GM12865 (cell line): ENCODE measurements around the gene RPGR.
A peak's percentile ranks its signal among the peaks of the same experiment; 100 is the strongest.

Experiments
- DNase-seq: peaks from one replicate; pipeline ENCODE4 v3.0.0; 2010; ENCODE audit warnings: low read depth
- H3K4me3 ChIP-seq: 2 replicates; pipeline ENCODE4 v1.5.1; 2011; ENCODE audit warnings: mild to moderate bottlenecking, low read depth, low read length, control low read depth
- TF ChIP-seq, protein P1 (sequence below): IDR thresholded peaks from 2 replicates; pipeline ENCODE4 v1.5.1; 2011; ENCODE audit warnings: low read length, control low read depth, low read depth, inconsistent platforms; ENCODE audit not compliant: insufficient read depth; ENCODE audit errors: missing control alignments

RPGR gene

DNA sequence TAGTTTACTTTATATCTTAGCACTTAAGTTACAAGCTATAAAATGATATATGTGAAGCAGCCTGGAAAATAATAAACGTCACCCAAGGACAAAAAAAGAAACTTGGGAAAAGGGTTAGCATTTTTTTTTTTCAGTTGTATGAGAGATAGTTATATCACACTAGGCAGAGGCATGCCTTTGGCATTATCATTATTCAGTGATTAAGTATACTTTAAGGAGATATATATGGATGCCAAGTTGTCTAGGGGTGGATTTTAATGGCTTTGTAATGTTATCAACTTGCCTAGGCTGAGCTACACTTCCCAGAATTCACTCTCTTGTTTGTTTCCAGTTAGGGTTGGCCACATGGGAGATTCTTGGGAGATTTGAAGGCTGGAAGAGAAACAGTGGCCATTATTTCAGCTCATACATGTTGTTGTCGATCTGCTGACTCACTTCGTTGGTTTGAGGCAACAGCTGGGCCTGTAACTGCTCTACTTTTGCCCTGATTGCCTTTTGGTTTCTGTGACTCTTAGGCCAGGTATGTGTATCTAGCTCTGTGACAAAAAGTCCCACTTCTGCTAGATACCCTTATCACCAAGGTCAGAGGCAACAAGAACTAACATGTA lies 95.1 kb downstream of the RPGR start:
- H3K4me3 ChIP-seq: no peak overlapping the region
- peak; percentile 10 for DNase-seq
- TF ChIP-seq, protein P1, sequence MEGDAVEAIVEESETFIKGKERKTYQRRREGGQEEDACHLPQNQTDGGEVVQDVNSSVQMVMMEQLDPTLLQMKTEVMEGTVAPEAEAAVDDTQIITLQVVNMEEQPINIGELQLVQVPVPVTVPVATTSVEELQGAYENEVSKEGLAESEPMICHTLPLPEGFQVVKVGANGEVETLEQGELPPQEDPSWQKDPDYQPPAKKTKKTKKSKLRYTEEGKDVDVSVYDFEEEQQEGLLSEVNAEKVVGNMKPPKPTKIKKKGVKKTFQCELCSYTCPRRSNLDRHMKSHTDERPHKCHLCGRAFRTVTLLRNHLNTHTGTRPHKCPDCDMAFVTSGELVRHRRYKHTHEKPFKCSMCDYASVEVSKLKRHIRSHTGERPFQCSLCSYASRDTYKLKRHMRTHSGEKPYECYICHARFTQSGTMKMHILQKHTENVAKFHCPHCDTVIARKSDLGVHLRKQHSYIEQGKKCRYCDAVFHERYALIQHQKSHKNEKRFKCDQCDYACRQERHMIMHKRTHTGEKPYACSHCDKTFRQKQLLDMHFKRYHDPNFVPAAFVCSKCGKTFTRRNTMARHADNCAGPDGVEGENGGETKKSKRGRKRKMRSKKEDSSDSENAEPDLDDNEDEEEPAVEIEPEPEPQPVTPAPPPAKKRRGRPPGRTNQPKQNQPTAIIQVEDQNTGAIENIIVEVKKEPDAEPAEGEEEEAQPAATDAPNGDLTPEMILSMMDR: no peak

DNA sequence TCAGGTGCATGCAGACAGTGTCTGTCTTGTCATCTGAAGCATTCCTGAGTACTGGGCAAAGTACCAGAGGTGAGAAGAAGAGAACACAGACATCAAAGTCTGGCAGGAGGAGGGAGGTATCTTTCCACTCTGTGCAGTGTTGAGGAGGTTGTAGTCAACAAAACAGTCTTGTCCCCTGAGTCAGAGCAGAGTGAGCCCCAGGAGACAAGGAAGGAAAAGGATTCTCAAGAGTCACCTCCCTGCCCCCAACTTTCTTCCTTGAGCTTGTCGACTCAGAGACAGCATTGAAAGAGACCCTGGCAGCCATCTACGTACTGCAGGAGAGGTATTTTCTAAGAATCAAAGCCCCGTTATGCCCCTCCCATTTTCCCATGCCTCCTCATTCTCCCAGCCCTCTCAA lies 102.2 kb downstream of the RPGR start:
- DNase-seq: no peak
- TF ChIP-seq, protein P1: no peak
- H3K4me3 ChIP-seq: no peak overlapping the region

DNA sequence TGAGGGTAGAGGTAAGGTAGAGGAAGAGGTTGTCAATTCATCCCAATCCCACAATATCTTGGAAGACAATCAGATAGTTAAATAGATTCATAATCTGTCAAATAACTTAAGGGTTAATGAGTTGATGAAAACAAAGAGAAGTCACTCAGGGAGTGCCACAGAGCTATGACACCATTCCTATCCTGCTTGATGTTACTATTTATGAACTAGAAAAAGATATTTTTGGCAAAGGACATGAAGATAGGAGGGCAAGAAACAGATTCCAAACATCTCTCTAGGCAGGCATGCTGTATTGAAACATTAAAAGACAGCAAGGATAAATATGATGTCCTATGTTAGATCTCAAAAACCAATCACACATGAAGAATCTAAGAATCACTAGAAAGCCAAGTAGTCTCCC lies 103.1 kb downstream of the RPGR start:
- H3K4me3 ChIP-seq: no peak overlapping the region
- TF ChIP-seq, protein P1: no peak
- no peak for DNase-seq

DNA sequence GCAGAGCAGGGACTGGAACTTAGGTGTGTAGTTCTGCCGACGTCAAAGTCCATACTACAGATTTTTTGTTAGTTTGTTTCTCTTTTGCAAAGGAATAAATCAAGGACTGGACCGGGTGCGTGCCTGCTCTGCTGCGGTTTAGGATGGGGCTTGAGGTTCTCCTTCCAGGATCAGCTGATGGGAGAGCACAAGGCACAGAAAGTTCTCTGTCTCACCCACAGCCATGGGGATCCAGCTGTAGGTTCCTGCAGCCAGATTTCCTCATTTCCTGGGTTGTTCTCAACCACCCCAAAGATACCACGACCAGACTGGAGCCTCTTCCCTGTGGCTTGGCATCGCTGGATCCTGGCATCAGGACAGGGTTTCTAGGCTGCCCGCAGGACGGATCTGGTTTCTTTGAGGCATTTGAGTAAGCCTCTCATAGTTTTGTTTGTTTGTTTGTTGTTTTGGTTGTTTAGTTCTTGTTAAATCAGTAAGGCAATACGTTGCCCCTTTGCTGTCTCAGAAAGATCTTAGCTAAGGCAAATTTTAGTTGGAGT lies 105.8 kb downstream of the RPGR start:
- DNase-seq: no peak
- TF ChIP-seq, protein P1: no peak
- H3K4me3 ChIP-seq: no peak overlapping the region

DNA sequence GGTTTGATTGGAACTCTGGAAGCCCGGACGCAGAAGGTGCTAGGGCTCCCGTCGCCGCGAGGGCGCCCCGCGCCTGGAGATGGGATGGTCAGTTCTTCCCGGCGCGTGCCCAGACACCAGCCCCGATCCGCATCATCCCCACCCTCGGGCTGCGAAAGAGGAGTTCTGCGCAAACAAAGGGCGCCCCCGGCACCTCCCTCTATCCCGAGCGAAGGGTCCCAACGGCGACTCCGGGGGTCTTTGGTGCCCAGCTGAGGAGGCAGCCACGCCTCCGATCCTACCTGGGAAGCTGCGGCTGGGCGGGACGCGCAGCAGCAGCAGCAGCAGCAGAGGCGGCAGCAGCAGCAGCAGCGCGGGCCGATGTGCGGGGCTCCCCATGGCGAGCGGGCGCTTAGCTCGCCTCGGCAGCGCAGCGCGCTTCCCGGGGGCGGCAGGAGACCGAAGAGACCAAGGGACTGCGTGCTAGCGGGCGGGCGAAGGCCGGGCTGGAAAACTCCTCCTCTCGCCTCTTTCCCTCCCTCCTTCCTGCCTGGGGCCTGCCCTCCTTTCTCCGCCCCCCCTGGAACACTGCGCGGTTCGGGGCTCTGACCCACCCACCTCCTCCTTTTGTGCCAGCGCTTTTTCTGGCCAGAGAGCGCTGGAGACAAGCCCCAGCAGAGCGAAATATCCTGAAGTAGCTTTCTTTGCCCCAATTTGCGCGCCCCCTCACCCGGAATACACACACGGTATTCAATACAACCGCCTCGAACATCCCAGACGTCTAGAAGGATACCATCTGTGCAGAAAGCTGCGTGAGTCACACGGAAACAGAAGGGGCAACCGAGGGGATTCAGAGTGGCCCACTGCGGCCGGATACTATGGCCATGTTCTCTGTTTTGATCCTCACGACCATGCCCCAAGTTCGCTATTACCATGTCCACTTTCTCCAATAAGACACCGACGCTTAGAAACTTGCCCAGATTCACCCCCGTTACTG lies 106.6 kb downstream of the RPGR start, which contains the start of gene SRPX:
Gene SRPX, minus strand, starts transcription at position 457 of the 976 bp plus-strand sequence. Its CDS starts 79 bp downstream, at position 378.
- TF ChIP-seq, protein P1: no peak
- peak within 1 kb of the TSS; percentile 25; the same call in 1 of the 2 replicates for H3K4me3 ChIP-seq
- DNase-seq: no peak

DNA sequence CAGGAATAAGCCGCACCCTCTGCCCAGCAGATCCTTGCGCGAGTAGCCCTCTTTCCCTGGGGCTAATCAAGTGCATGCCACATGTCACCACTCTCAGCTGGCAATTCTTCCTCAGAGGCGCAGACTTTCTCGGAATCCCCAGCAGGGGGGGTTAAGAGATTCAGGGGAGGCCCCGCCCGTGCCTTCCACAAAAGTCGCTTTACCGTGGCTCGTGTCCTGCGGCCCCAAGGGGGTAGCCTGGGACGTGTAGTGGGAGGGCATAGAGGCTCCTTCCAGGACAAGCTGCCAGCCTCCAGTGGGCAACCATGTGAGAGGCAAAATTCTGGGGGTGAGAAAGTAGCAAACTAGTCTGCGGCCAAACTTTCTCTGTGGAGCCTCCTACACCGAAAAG lies 107.3 kb downstream of the RPGR start:
- TF ChIP-seq, protein P1: peak; percentile 9
- H3K4me3 ChIP-seq: peak overlapping the region; percentile 25; the same call in 1 of the 2 replicates
- peak; percentile 17 for DNase-seq
